HUES48 (cell line): ENCODE results near the gene RAB3IL1.
"Not testable (repeated sequence)": the region's sequence is repeated elsewhere in the genome, so short reads cannot be mapped to it uniquely, and the experiment has no call there.

Experiments used
- H3K27ac ChIP-seq: one replicate; pipeline ENCODE4 v1.7.0; 2013; ENCODE audit warnings: low read depth, low read length, inconsistent platforms
- H3K27me3 ChIP-seq: 2 replicates; pipeline ENCODE4 v1.6.1; 2013; ENCODE audit warnings: mild to moderate bottlenecking, low read length; ENCODE audit not compliant: control insufficient read depth, insufficient read depth
- H3K36me3 ChIP-seq: 2 replicates; pipeline ENCODE4 v1.6.1; 2013; ENCODE audit warnings: low read length; ENCODE audit not compliant: control insufficient read depth, insufficient read depth
- H3K4me1 ChIP-seq: 2 replicates; pipeline ENCODE4 v1.6.1; 2013; ENCODE audit warnings: mild to moderate bottlenecking, low read length; ENCODE audit not compliant: control insufficient read depth, insufficient read depth
- H3K4me3 ChIP-seq: 2 replicates; pipeline ENCODE4 v1.5.1; 2013; ENCODE audit warnings: mild to moderate bottlenecking, low read depth, low read length
- H3K9ac ChIP-seq: 2 replicates; pipeline ENCODE4 v1.6.1; 2013; ENCODE audit warnings: mild to moderate bottlenecking, low read depth, low read length, moderate library complexity
- H3K9me3 ChIP-seq: 2 replicates; pipeline ENCODE4 v1.6.1; 2013; ENCODE audit warnings: low read length; ENCODE audit not compliant: control insufficient read depth, insufficient read depth

Gene RAB3IL1

GRCh38 chr11:61882267-61882666 is 35.1 kb downstream of the RAB3IL1 start:
- H3K4me1 ChIP-seq = peaks cover 14% of the 10 kb centered on the region
- H3K9me3 ChIP-seq, H3K27ac ChIP-seq: not testable (repeated sequence)

GRCh38 chr11:61881397-61881796 is 36.0 kb downstream of the RAB3IL1 start:
- Histone ChIP-seq H3K27ac (peak overlapping the region; percentile 7), H3K9ac (no peak overlapping the region), H3K9me3 (no peaks in the 10 kb centered on the region), H3K27me3 (no peaks in the 10 kb centered on the region), H3K4me3 (no peak overlapping the region; the same call in 1 of the 2 replicates), H3K4me1 (peaks cover 14% of the 10 kb centered on the region), H3K36me3 (peaks cover 7% of the 10 kb centered on the region; the same call in 1 of the 2 replicates)

More at GRCh38 chr11:61882267-61882666, 35.1 kb downstream of the RAB3IL1 start:
- not testable (repeated sequence) for H3K9ac ChIP-seq, H3K36me3 ChIP-seq, H3K27me3 ChIP-seq, H3K4me3 ChIP-seq

- no peak overlapping the region for H3K27ac ChIP-seq
- no peak overlapping the region for H3K4me3 ChIP-seq
- H3K27me3 ChIP-seq = no peaks in the 10 kb centered on the region
- H3K9ac ChIP-seq = no peak overlapping the region
- H3K9me3 ChIP-seq = no peaks in the 10 kb centered on the region
- H3K36me3 ChIP-seq = peaks cover 7% of the 10 kb centered on the region; the same call in 1 of the 2 replicates
- peaks cover 14% of the 10 kb centered on the region for H3K4me1 ChIP-seq
These were observed 36.9 kb downstream of the RAB3IL1 start for GRCh38 chr11:61880454-61880853.

GRCh38 chr11:61880031-61880430 is 37.3 kb downstream of the RAB3IL1 start:
- H3K36me3 ChIP-seq = peaks cover 7% of the 10 kb centered on the region; the same call in 1 of the 2 replicates

GRCh38 chr11:61879152-61879551 is 38.2 kb downstream of the RAB3IL1 start:
- no peak overlapping the region for H3K9ac ChIP-seq
- no peak overlapping the region for H3K27ac ChIP-seq

More at GRCh38 chr11:61880031-61880430, 37.3 kb downstream of the RAB3IL1 start:
- H3K4me1 ChIP-seq = peaks cover 14% of the 10 kb centered on the region
- no peaks in the 10 kb centered on the region for H3K9me3 ChIP-seq
- H3K27ac ChIP-seq = no peak overlapping the region
- H3K27me3 ChIP-seq = no peaks in the 10 kb centered on the region
- no peak overlapping the region for H3K9ac ChIP-seq
- no peak overlapping the region for H3K4me3 ChIP-seq

GRCh38 chr11:61875698-61876097 is 41.7 kb downstream of the RAB3IL1 start:
- Histone ChIP-seq H3K27me3 (peaks cover 8% of the 10 kb centered on the region), H3K4me1 (peaks cover 10% of the 10 kb centered on the region), H3K4me3 (no peak overlapping the region)

More at GRCh38 chr11:61879152-61879551, 38.2 kb downstream of the RAB3IL1 start:
- H3K9me3 ChIP-seq = no peaks in the 10 kb centered on the region
- H3K4me3 ChIP-seq = no peak overlapping the region
- H3K27me3 ChIP-seq = no peaks in the 10 kb centered on the region
- H3K4me1 ChIP-seq = peaks cover 14% of the 10 kb centered on the region
- H3K36me3 ChIP-seq = peaks cover 7% of the 10 kb centered on the region; the same call in 1 of the 2 replicates

GRCh38 chr11:61874853-61875252 is 42.5 kb downstream of the RAB3IL1 start:
- peaks cover 6% of the 10 kb centered on the region for H3K4me1 ChIP-seq
- no peak overlapping the region for H3K27ac ChIP-seq
- no peak overlapping the region for H3K9ac ChIP-seq
- peaks cover 7% of the 10 kb centered on the region; the same call in 1 of the 2 replicates for H3K36me3 ChIP-seq
- no peak overlapping the region for H3K4me3 ChIP-seq
- H3K27me3 ChIP-seq = peaks cover 8% of the 10 kb centered on the region
- no peaks in the 10 kb centered on the region for H3K9me3 ChIP-seq

More at GRCh38 chr11:61875698-61876097, 41.7 kb downstream of the RAB3IL1 start:
- Histone ChIP-seq H3K9me3 (no peaks in the 10 kb centered on the region), H3K9ac (no peak overlapping the region), H3K36me3 (peaks cover 7% of the 10 kb centered on the region; the same call in 1 of the 2 replicates), H3K27ac (no peak overlapping the region)

- H3K36me3 ChIP-seq = peaks cover 7% of the 10 kb centered on the region; the same call in 1 of the 2 replicates
- no peak overlapping the region for H3K27ac ChIP-seq
- peaks cover 4% of the 10 kb centered on the region for H3K4me1 ChIP-seq
- H3K9ac ChIP-seq = no peak overlapping the region
- H3K4me3 ChIP-seq = no peak overlapping the region
- no peaks in the 10 kb centered on the region for H3K9me3 ChIP-seq
- H3K27me3 ChIP-seq = peaks cover 8% of the 10 kb centered on the region
These were observed 43.0 kb downstream of the RAB3IL1 start for GRCh38 chr11:61874377-61874809.

GRCh38 chr11:61873588-61874376 is 43.6 kb downstream of the RAB3IL1 start:
- peaks cover 4% of the 10 kb centered on the region for H3K4me1 ChIP-seq
- H3K27ac ChIP-seq = no peak overlapping the region

GRCh38 chr11:61872935-61873565 is 44.3 kb downstream of the RAB3IL1 start:
- Histone ChIP-seq H3K27me3 (peaks cover 8% of the 10 kb centered on the region), H3K9ac (no peak overlapping the region), H3K4me3 (no peak overlapping the region), H3K27ac (no peak overlapping the region), H3K36me3 (no peaks in the 10 kb centered on the region), H3K4me1 (peaks cover 4% of the 10 kb centered on the region), H3K9me3 (no peaks in the 10 kb centered on the region)

More at GRCh38 chr11:61873588-61874376, 43.6 kb downstream of the RAB3IL1 start:
- Histone ChIP-seq H3K27me3 (peaks cover 8% of the 10 kb centered on the region), H3K4me3 (no peak overlapping the region), H3K9me3 (no peaks in the 10 kb centered on the region), H3K9ac (no peak overlapping the region), H3K36me3 (0 out of 2 replicates have a peak, but pooled peaks cover 3% of the 10 kb centered on the region)
